K562 (cell line): ENCODE results near the gene PIN4. TPM values are rescaled to one million over a fixed set of nuclear protein-coding genes. Genes with fewer than 3 reads are reported as not detected.

Source experiments
- ASH1L ChIP-seq: fragments of 450-650 bp; IDR thresholded peaks from 2 replicates; pipeline ENCODE4 v1.6.1; 2018; ENCODE audit warnings: borderline replicate concordance, mild to moderate bottlenecking, low read depth; ENCODE audit not compliant: partially characterized antibody
- DACH1 ChIP-seq: fragments of 450-650 bp; IDR thresholded peaks from 2 replicates; pipeline ENCODE4 v1.6.1; 2018; ENCODE audit not compliant: partially characterized antibody
- EP400 ChIP-seq: fragments of 450-650 bp; IDR thresholded peaks from 2 replicates; pipeline ENCODE4 v1.6.1; 2017; ENCODE audit warnings: antibody characterized with exemption, mild to moderate bottlenecking, moderate library complexity
- GABPA ChIP-seq: fragments of 200-800 bp; sonication (Bioruptor generic); conservative IDR thresholded peaks from 2 replicates; pipeline ENCODE4 v1.6.1; 2016; ENCODE audit warnings: low read depth, missing genetic modification characterization, missing compliant biosample characterization
- HLTF ChIP-seq: fragments of 450-650 bp; IDR thresholded peaks from 2 replicates; pipeline ENCODE4 v1.6.1; 2016
- NR2C2 ChIP-seq, 2 experiments: fragments of 200-800 bp in 1 of 2; sonication (Bioruptor generic) in 1 of 2; sonication (generic) in 1 of 2; formaldehyde crosslinking in 1 of 2; IDR thresholded peaks; 2 replicates each; pipeline versions ENCODE4 v1.6.1 to v1.8.0; 2016 to 2022; ENCODE audit warnings: mild to moderate bottlenecking in 1 of 2, missing compliant biosample characterization in 1 of 2, missing genetic modification characterization in 1 of 2, missing genetic modification reagents in 1 of 2
- SOX6 ChIP-seq: fragments of 450-650 bp; IDR thresholded peaks from 2 replicates; pipeline ENCODE4 v1.6.1; 2014; ENCODE audit warnings: mild to moderate bottlenecking
- SP2 ChIP-seq: IDR thresholded peaks from 2 replicates; pipeline ENCODE4 v1.6.1; 2011; ENCODE audit warnings: mild to moderate bottlenecking, low read depth, low read length, moderate library complexity; ENCODE audit not compliant: poor library complexity, severe bottlenecking; ENCODE audit errors: extremely low read depth
- U2AF2 ChIP-seq: fragments of 200-400 bp; formaldehyde crosslinking; optimal IDR thresholded peaks from 2 replicates; pipeline ENCODE3; 2017; ENCODE audit warnings: low read depth, mild to moderate bottlenecking, low read length
- ZNF436 ChIP-seq: fragments of 250-450, 450-650 bp; sonication (Bioruptor Pico); formaldehyde crosslinking; IDR thresholded peaks from 2 replicates; pipeline ENCODE4 v1.7.0; 2020; ENCODE audit warnings: mild to moderate bottlenecking
- ZNF507 ChIP-seq: conservative IDR thresholded peaks from 2 replicates; pipeline ENCODE4 v1.6.1; 2017; ENCODE audit warnings: missing genetic modification characterization, missing compliant biosample characterization
- ZNF644 ChIP-seq: fragments of 200-800 bp; sonication (Bioruptor generic); IDR thresholded peaks from 2 replicates; pipeline ENCODE4 v1.6.1; 2016; ENCODE audit warnings: low read depth, missing genetic modification characterization, missing compliant biosample characterization
- polyA plus RNA-seq, 8 experiments: library from polyadenylated mRNA; depleted of rRNA in 4 of 8; stranded (reverse) in 5 of 8; unstranded in 3 of 8; fragments of >200 nt; fragmentation: Nextera tagmentation in 2 of 8; fragmentation: Illumina TruSeq in 1 of 8; extraction: Ambion mirVana in 2 of 8; extraction: Trizol in 1 of 8; gene quantifications; 2 replicates each; pipeline versions ENCODE4 v1.2.1 to v1.2.3, GENCODE V29; 2011 to 2014; ENCODE audit warnings: inconsistent platforms in 1 of 8, missing spikeins in 1 of 8
- total RNA-seq, 7 experiments: library from RNA; depleted of rRNA in 6 of 7; stranded (reverse); fragments of >200 nt in 6 of 7; fragmentation: Illumina TruSeq in 2 of 7; extraction: Trizol in 2 of 7; gene quantifications; 2 replicates each; pipeline versions ENCODE4 v1.2.1 to v1.2.3, GENCODE V29; 2011 to 2021; ENCODE audit warnings: low replicate concordance in 1 of 7
- TF ChIP-seq, protein P1 (sequence below): fragments of 450-650 bp; IDR thresholded peaks from 2 replicates; pipeline ENCODE4 v1.6.1; 2016; ENCODE audit warnings: borderline replicate concordance
- TF ChIP-seq, protein P2 (sequence below): sonication (generic); formaldehyde crosslinking; IDR thresholded peaks from 2 replicates; pipeline ENCODE4 v1.8.0; 2022; ENCODE audit warnings: mild to moderate bottlenecking, missing genetic modification reagents
- TF ChIP-seq, protein P3 (sequence below): sonication (generic); formaldehyde crosslinking; IDR thresholded peaks from 2 replicates; pipeline ENCODE4 v1.8.1; 2022; ENCODE audit warnings: missing genetic modification reagents
- TF ChIP-seq, protein P4 (sequence below): fragments of 450-650 bp; conservative IDR thresholded peaks from 2 replicates; pipeline ENCODE4 v1.6.1; 2016; ENCODE audit warnings: missing genetic modification characterization, low read depth, mild to moderate bottlenecking, control low read depth, missing compliant biosample characterization

PIN4 gene
- total and polyA plus RNA-seq, 9 of the 15 experiments (the other 6 are each of a cell fraction or from before 2014, with no cell fraction given) = 10.0 to 132 (median 45.6) TPM

DNA sequence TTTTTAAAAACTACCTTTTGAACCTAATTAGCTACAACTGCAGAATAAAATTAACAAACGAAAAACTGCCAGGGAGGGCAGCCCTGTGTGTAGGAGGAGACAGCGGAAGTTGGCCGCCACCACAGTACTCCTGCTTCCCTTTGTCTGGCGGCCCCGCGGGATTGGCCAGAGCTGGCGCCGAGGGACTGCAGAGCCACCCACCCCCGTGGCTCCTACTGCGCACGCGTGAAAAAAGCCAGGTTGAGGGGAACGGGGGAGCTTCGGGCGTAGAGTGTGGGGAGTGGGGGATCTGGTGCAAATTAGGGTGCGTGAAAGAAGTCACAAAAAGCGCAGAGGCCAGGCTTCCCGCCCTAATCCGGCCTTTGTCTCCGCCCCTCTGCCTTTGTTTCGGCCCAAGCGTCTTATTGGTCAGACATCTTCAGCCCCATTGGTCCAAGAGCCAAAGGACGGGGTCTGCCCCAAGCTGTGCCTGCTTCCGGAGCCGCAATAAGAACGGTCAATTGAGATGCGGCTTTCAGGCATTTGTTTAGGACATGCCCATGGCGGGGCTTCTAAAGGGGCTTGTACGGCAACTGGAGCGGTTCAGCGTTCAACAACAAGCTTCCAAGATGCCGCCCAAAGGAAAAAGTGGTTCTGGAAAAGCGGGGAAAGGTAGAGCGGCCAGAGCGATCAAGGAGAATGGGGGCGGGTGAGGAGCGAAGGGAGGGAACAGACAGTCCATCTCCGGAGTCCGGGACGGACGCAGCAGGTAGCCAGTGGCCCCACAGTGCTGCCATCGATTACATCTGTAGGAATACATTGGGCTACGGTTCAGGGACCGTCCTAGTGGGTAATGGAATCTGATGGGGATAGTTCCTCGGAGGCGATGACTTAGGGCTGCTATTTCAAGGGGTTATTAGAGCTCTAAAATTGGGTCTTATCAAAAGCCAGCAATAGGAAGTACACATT is at the start of gene PIN4 (continued):
- TF ChIP-seq, protein P1, sequence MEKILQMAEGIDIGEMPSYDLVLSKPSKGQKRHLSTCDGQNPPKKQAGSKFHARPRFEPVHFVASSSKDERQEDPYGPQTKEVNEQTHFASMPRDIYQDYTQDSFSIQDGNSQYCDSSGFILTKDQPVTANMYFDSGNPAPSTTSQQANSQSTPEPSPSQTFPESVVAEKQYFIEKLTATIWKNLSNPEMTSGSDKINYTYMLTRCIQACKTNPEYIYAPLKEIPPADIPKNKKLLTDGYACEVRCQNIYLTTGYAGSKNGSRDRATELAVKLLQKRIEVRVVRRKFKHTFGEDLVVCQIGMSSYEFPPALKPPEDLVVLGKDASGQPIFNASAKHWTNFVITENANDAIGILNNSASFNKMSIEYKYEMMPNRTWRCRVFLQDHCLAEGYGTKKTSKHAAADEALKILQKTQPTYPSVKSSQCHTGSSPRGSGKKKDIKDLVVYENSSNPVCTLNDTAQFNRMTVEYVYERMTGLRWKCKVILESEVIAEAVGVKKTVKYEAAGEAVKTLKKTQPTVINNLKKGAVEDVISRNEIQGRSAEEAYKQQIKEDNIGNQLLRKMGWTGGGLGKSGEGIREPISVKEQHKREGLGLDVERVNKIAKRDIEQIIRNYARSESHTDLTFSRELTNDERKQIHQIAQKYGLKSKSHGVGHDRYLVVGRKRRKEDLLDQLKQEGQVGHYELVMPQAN = 0 out of 2 replicates have a peak, but pooled peaks have one; percentile 18
- TF ChIP-seq GABPA (tag) (peak; percentile 81), ZNF644 (tag) (no peak), ASH1L (no peak), NR2C2 (CRISPR knock-in tag; IDR thresholded peaks at IDR 0.05) (peak; percentile 92), NR2C2 (tag; IDR thresholded peaks at IDR 0.05) (peak; percentile 99), HLTF (no peak), ZNF507 (no peak), ZNF436 (CRISPR knock-in tag) (no peak), EP400 (peak; percentile 59; the same call in 1 of the 2 replicates), U2AF2 (no peak), SOX6 (peak; percentile 80; the same call in 1 of the 2 replicates), DACH1 (peak; percentile 86), SP2 (no peak)
- TF ChIP-seq, protein P2, sequence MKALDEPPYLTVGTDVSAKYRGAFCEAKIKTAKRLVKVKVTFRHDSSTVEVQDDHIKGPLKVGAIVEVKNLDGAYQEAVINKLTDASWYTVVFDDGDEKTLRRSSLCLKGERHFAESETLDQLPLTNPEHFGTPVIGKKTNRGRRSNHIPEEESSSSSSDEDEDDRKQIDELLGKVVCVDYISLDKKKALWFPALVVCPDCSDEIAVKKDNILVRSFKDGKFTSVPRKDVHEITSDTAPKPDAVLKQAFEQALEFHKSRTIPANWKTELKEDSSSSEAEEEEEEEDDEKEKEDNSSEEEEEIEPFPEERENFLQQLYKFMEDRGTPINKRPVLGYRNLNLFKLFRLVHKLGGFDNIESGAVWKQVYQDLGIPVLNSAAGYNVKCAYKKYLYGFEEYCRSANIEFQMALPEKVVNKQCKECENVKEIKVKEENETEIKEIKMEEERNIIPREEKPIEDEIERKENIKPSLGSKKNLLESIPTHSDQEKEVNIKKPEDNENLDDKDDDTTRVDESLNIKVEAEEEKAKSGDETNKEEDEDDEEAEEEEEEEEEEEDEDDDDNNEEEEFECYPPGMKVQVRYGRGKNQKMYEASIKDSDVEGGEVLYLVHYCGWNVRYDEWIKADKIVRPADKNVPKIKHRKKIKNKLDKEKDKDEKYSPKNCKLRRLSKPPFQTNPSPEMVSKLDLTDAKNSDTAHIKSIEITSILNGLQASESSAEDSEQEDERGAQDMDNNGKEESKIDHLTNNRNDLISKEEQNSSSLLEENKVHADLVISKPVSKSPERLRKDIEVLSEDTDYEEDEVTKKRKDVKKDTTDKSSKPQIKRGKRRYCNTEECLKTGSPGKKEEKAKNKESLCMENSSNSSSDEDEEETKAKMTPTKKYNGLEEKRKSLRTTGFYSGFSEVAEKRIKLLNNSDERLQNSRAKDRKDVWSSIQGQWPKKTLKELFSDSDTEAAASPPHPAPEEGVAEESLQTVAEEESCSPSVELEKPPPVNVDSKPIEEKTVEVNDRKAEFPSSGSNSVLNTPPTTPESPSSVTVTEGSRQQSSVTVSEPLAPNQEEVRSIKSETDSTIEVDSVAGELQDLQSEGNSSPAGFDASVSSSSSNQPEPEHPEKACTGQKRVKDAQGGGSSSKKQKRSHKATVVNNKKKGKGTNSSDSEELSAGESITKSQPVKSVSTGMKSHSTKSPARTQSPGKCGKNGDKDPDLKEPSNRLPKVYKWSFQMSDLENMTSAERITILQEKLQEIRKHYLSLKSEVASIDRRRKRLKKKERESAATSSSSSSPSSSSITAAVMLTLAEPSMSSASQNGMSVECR (CRISPR knock-in tag) = 0 out of 2 replicates have a peak, but pooled peaks have one; percentile 25
- TF ChIP-seq, protein P3, sequence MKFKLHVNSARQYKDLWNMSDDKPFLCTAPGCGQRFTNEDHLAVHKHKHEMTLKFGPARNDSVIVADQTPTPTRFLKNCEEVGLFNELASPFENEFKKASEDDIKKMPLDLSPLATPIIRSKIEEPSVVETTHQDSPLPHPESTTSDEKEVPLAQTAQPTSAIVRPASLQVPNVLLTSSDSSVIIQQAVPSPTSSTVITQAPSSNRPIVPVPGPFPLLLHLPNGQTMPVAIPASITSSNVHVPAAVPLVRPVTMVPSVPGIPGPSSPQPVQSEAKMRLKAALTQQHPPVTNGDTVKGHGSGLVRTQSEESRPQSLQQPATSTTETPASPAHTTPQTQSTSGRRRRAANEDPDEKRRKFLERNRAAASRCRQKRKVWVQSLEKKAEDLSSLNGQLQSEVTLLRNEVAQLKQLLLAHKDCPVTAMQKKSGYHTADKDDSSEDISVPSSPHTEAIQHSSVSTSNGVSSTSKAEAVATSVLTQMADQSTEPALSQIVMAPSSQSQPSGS (CRISPR knock-in tag) = no peak
- TF ChIP-seq, protein P4, sequence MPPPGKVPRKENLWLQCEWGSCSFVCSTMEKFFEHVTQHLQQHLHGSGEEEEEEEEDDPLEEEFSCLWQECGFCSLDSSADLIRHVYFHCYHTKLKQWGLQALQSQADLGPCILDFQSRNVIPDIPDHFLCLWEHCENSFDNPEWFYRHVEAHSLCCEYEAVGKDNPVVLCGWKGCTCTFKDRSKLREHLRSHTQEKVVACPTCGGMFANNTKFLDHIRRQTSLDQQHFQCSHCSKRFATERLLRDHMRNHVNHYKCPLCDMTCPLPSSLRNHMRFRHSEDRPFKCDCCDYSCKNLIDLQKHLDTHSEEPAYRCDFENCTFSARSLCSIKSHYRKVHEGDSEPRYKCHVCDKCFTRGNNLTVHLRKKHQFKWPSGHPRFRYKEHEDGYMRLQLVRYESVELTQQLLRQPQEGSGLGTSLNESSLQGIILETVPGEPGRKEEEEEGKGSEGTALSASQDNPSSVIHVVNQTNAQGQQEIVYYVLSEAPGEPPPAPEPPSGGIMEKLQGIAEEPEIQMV (tag) = no peak
